A204.1 (cell line): ENCODE data around the gene NBPF1.
"Not testable (repeated sequence)": the region's sequence is repeated elsewhere in the genome, so short reads cannot be mapped to it uniquely, and the experiment has no call there.

ENCODE experiments used
- FAIRE-seq: peaks from 2 replicates; lab custom pipeline; 2012; peaks lifted over from hg19 to GRCh38; lab: Jason Lieb, UNC

Gene NBPF1

GRCh38 chr1:16605532-16606505 is 7.5 kb downstream of the NBPF1 start:
- no peak for FAIRE-seq

- FAIRE-seq, result no peak
Observed at GRCh38 chr1:16605213-16605525, 8.2 kb downstream of the NBPF1 start.

DNA sequence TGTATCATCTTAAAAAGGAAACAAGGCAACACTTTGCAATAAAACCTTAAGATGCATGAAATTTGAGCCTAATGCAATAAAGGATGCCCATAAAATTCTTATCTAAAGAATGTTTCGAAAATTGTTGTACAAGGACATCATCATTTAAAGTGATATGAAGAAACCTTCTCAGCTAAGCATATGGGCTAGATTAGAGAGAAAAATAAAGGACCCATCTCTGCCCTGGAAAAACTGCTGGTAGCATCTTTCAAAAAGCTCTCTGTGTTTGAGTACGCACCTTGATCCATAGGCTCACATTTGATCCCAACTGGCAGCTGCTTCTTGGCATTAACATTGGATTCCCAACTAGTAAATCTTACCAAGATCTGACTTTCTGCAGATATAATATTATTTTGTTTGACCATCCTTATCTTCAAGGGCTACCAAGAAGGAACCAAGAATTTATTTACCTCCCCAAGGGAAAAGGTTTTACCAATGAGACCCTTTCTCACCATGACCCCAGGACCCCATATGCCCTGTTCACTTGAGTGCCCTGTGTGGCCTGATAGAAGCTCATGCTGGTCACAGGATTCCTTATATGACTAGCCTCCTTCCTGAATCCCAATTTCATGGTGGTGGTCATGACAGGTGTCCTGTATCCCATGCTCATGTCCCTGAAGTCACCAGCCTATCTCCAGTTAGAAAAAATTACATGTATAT is 8.7 kb downstream of the NBPF1 start:
- FAIRE-seq, result not testable (repeated sequence)

DNA sequence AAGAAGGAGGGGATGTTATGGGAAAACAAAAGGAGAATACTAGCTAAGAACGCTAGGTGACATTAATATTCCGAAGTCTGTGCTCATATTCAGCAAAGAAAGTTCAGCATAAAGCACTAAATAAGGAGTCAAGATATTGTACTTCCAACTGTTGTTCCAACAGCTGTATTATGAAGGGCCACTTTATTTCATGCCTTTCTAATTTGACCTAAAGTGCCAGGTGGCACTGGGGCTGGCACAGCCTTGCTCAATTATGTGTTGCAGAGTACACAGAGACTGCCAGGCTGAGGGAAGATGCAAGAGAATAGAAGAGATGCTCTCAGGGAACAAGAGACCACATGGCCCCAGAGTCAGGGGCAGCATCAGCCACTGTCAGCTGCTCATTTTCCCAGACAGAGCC is 9.7 kb downstream of the NBPF1 start:
- FAIRE-seq, result not testable (repeated sequence)

- FAIRE-seq, result not testable (repeated sequence)
Observed at GRCh38 chr1:16602336-16603011, 10.9 kb downstream of the NBPF1 start.

DNA sequence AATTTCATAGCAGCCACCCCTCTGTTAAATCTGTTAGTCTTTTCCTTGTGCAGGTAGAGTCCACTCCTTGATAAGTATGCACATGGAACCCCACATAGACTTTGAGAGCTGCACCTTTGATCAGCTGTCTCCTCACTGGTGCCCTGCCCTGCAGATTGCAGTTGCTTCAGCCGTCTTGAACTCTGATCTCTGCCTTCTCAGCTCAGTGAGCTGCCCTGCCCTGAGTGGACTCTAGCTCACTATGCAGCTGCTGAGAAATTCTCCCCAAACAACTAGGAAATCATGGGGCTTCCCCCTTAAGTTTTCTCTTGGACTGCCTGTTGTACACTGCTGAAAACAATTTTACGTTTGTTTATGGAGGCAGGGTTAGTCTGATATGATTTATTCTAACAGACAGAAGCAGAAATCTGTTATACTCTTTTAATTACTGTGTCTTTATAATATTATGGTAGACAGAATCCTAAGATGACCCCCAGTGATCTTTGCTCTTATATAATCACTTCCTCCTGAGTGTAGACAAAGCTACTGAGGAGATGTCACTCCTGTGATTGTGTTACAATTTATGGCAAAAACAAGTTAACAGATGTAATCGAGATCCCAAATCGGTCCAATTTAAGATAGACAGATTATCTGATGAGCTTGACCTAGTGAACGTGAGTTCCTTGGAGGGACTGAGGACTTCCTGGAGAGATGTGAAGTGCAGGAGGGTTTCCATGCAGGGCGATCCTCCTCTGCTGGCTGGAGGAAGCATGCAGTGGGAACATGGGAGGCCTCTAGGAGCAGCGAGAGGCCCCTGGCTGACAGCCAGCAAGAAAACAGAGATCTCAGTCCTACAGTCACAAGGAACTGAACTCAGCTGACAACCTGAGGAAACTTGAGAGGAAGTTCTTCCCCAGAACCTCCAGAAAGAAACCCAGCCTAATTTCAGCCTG is 12.2 kb downstream of the NBPF1 start:
- not testable (repeated sequence) for FAIRE-seq

- FAIRE-seq, result not testable (repeated sequence)
Observed at GRCh38 chr1:16599326-16599725, 14.0 kb downstream of the NBPF1 start.

DNA sequence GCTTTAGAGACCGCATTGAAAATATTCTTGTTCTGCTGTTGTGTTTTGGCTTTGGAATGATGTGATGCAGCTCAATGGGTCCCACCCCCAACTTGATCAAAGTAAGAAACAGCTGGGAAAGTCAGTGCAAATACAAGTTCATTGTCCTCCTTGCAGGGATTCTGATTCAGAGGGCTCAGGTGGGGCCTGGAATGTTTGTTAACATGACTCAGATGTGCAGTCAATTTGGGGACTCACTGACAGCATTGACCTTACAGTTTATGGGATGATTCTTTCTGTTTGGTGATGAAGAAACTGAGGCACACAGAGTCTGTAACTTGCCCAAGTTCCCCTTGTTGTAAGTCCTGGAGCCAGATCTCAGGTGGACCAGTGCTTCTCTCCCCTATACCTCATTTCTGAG is 18.1 kb downstream of the NBPF1 start:
- FAIRE-seq, result not testable (repeated sequence)

DNA sequence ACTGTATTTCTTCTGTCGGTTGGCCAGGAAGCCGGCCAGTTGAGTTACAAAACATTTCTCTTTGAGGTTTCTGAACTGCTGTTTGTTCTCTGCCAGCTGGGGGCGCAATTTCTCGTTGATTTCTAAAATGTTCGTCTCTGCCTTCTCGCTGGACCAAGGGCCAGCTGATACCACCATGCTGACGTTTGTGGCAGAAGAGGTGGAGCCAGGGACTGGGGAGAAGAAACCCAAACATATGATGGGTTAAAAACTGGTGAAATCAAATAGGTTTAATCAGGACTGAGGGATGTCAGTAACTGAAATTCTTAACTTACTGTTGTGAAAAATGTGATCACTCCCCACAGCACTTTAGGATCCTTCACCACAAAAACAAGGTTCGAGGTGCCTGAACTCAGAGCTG is 21.5 kb downstream of the NBPF1 start:
- FAIRE-seq, result peak; percentile 64

GRCh38 chr1:16588081-16588480 is 25.3 kb downstream of the NBPF1 start:
- FAIRE-seq, result not testable (repeated sequence)

- FAIRE-seq, result not testable (repeated sequence)
Observed at GRCh38 chr1:16587639-16588038, 25.7 kb downstream of the NBPF1 start.

DNA sequence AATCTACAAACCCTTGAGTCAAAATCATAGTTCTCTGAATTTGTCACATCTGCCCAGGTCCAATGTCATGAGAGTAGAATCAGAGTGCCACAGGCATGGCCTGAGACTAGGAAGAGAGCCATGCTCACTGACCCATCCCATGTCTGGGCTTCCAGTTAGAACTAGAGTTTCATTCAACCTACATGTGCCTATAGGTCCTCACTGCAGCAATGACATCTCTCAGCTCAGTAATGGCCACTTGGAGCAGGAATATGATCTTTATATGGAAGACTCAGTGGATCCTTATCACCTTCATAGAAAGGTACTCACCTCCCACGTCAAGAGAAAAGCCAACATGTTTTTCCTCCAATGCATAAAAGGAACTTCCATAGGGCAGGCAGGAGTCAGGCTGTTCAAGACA is 48.0 kb downstream of the NBPF1 start:
- FAIRE-seq, result not testable (repeated sequence)

- FAIRE-seq, result not testable (repeated sequence)
Observed at GRCh38 chr1:16561035-16561434, 52.3 kb downstream of the NBPF1 start.

- not testable (repeated sequence) for FAIRE-seq
Observed at GRCh38 chr1:16560498-16560897, 52.9 kb downstream of the NBPF1 start.

GRCh38 chr1:16559688-16560087 is 53.7 kb downstream of the NBPF1 start:
- FAIRE-seq, result not testable (repeated sequence)

GRCh38 chr1:16557034-16557433 is 56.3 kb downstream of the NBPF1 start:
- not testable (repeated sequence) for FAIRE-seq

- FAIRE-seq, result not testable (repeated sequence)
Observed at GRCh38 chr1:16553244-16553643, 60.1 kb downstream of the NBPF1 start.

DNA sequence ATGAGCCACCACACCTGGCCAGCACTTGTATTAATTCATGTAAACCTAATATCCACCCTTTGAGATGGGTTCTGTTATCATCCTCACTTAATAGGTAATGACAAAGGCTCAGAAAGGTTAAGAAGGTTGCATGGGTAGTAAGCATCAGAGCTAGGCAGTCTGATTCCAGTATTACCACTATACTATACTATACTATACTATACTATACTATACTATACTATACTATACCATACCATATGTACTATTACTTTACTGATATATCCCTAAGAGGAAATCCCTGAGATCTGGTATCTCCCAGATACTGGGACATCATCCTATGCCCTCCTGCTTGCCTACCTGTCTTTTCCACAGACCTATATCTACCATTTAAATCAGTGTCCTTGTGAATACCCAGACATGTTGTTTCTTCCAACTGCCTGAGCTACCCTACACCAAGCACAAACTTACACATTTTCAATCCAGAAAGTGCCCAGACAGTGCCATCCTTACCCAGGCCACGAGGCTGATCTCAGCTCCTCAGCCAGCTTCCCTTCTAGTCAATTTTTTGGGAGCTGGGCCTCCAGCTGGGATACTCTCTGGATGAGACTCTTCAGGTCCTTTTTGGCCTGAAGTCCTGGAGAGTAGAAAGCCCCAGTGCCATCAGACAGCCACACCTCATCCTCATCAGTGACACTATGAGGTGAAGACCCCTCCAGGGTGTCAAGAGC is 63.0 kb downstream of the NBPF1 start:
- not testable (repeated sequence) for FAIRE-seq

DNA sequence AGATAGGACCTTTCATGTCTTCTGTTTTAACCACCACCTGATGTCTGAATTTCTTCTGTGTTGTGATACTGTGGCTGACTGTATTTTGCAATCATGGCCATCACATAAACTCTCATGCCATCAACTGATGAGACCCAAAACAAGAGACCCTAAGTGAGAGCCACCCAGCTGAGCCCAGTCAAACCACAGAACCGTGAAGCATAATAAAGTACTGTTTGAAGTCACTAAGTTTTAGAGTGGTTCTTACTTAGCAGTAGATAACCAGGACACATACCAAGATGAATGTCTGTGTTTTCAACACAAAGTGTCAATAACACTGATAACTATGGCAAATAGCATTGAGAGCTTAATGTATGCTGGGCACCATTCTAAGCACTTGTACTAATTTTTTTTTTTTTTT is 63.8 kb downstream of the NBPF1 start:
- not testable (repeated sequence) for FAIRE-seq

- not testable (repeated sequence) for FAIRE-seq
Observed at GRCh38 chr1:16547502-16548241, 65.7 kb downstream of the NBPF1 start.
